ENCODE data around the gene CASP8AP2.
"Not testable (repeated sequence)": the region's sequence is repeated elsewhere in the genome, so short reads cannot be mapped to it uniquely, and the experiment has no call there.

CASP8AP2 gene

DNA sequence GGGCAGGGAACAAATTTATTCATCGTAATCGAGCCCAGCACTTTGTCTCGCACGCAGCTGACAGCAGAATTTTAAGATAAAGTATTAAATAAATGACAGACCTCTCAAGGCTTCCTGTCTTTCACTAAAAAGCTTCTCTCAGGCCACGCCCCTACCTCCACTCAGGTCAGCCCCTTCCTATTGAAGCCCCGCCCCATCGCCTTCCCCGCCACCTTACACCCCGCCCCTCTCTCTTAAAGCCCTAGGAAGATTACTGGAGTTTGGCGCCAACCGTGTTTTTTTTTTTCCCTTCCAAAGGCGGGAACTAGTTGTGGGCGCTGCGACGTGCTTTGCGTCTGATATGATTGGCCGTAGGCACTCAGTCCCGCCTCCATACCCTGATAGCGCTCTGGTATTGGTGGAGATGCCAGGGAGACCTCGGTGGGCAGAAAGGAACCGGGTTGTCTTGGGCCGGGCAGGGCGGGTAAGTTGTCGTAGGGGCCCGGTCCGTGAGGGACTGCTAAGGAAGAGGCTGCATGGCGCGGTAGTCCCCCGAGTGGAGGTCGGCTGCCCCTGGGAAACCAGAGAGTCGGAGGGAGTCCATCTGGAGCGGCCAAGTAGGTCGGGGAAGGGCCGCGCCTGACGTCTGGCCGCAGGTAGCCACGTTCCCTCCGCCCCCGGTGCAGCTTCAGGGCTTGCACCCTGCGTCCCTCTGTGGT is at the start of gene CASP8AP2:
Gene CASP8AP2, plus strand, starts transcription at position 409 of the 698 bp plus-strand sequence.
- DNase-seq: peak; percentile 97

DNA sequence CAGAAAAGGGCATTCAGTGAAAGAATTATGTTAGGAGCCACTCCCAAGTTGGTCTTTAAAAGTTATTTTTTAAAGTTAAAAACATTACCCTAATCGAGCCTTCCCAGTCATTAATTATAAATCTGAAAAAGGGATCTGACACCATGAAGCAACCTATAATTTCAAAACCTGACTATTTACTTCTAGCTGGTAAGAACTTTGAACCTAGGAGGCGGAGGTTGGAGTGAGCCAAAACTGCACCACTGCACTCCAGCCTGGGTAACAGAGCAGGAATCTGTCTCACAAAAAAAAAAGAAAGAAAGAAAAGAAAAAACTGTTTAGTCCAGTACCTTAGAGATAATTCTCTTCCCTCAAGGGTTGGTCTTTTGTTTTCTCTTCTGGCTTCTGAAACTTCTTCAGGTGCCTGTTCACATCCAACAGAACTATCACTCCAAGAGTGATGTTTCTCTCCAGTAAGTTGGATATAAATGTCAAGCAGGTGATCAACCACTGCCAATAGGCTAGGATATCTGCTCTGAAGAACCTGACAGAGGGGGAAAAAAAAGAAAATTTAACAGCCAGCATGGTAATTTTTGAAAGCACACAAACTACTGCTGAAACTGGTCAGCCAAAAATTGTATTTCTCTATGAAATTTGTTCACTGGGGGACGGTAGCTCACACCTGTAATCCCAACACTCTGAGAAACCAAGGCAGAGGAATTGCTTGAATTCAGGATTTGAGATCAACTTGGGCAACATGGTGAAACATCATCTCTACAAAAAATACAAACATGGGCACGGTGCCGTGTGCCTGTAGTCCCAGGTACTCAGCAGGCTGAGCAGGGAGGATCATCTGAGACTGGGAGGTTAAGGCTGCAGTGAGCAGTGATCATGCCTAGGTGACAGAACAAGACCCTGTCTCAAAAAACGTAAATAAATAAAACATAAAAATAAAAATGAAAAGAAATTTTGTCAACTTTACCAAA is 48.3 kb upstream of the CASP8AP2 start:
- DNase-seq: no peak

DNA sequence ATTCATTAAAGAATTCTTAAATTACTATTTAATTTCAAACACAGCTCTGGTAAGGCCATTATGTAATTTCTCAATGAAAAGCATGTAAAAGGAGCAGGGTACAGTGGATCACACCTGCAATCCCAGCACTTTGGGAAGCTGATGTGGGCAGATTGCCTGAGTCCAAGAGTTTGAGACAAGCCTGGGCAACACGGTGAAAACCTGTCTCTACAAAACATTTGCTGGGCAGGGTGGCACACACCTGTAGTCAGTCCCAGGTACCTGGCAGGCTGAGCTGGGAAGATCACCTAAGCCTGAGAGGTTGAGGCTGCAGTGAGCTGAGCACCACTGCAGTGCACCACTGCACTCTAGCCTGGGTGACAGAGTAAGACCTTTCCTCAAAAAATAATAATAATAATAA is 47.5 kb upstream of the CASP8AP2 start:
- no peak for DNase-seq

DNA sequence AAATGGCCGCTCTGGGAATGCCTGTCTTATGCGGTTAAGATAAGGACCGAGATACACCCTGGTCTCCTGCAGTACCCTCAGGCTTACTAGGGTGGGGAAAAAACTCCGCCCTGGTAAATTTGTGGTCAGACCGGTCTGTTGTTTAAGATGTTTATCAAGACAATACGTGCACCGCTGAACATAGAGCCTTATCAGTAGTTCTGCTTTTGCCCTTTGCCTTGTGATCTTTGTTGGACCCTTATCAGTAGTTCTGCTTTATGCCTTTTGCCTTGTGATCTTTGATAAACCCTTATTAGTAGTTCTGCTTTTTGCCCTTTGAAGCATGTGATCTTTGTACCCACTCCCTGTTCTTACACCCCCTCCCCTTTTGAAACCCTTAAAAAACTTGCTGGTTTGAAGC is 46.4 kb upstream of the CASP8AP2 start:
- not testable (repeated sequence) for DNase-seq

DNA sequence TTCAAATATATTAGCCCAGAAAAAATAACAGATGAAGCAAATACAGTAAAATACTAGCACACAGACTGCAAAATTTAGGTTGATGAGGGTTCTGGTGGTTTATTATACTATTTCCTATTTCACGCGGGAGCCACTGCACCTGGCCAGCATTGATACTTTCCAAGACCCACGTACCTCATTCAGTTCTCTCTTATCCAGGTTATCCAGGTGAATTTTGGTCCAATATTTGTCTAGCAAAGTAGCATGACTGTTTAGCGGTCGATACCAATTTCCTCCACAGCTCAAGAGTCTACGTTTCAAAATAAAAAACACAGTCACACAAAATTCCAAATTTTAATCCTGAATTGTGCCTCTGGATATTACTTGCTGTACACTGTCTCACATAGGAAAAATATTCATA is 44.8 kb upstream of the CASP8AP2 start:
- no peak for DNase-seq

DNA sequence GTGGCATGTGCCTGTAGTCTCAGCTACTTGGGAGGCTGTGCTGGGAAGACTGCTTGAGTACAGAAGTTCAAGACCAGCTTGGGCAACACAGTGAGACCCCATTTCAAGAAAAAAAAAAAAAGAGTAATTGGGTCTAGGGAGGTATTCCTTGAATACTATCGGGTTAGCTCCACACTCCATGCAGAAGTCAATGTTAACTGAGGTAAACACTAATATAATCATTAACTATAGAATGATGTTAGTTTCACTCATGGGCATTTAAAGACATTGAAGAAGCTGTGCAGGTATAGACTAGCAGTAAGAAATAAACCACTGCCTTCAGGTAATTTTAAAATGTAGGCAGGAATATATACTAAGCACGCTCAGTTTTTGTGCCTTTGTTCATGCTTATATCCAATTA is 42.7 kb upstream of the CASP8AP2 start:
- DNase-seq: no peak

DNA sequence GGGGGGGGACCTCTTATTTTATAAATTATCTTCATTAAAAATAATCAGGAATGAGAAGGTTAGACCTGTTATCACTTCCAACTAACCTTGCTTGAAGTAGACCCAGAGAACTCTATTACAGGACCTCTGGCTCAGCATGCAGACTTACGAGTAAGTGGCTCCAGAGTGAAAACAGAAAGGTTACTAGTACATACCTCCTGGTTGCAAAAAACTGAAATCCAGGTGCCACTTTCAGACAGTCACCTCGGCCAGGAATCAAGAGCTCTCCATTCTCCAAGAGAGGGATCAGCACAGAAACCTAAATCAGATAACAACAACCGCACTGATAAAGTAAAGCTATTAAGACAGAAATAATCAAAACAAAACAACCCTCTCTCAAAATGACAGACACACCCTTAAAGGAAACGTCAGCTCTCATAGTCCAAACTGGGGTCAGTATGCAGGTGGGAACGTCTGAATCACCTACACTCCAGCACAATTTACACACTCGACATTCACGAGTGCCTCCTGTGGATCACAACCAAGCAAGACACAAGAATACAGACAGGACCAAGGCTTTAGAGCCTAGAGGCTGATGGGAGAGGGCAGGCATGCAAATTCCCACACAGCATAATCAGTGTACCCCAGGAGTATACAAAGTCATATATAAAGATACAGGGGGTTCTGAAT is 41.9 kb upstream of the CASP8AP2 start:
- DNase-seq: no peak

DNA sequence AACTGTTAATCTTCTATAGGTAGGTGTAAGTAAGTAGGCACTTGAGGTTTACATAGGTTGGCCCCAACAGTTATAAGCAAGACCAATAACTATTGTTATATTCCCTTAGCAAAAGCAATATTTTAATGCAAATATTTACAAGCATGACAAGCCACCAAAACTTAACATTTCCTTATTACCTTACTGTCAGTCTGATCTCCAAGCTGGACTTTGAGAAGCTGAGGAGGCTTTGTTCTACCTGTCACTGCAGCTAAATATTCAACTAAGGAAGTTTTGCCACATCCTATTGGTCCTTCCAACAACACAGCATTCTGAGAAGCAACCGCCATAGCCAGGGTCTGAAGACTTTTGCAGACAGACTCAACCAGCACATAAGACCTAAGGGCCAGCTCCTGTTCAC is 39.7 kb upstream of the CASP8AP2 start:
- DNase-seq: no peak

DNA sequence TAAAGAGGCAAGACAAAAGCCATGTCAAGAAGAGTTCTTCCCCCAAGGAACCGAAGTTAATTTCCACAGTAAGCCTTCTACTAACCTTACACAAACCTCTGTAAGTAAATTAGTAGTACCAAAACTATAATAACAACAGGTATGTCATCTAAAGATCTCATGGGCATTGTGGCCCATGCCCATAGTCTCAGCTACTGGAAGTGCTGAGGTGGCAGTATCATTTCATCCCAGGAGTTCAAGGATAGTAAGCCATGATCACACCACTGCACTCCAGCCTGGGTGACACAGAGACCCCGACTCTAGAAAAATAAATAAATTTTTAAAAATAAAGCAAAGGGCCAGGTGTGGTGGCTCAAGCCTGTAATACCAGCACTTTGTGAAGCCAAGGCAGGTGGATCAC is 39.3 kb upstream of the CASP8AP2 start:
- DNase-seq: no peak

DNA sequence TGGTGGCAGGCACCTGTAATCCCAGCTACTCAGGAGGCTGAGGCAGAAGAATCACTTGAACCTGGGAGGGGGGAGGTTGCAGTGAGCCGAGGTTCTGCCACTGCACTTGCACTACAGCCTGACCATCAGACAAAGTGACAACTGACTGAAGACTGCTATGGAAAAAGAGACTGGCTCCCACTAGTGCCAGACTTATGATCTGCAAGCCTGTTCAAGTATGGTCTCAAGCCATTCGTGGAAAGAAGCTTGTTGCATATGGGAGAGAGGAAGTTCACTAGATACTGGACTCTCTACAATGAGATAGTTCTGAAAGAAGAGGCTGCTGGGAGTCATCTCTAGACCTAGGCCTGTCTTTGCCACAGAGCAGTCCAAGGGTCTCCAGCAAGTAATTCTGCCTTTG is 36.8 kb upstream of the CASP8AP2 start:
- peak in 1 of 2 donors; percentile 14 for DNase-seq

DNA sequence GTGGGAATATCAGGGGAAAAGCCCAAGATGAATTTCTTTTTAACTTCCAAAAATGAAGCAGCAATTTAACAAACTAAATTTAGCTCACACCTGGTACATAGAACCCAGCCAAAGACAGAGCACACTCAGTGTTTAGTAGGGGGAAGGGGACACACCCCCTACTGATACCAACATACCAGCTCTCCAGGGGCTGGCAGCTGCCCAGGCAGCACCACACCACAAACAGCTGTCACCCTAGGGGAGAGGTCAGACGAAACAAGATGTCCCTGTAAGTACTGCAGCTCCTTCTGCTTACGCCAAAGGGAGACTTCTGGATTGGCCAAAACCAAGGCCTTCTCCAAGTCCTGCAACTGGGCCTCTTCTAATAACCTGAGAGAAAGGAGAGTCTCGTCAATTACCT is 36.1 kb upstream of the CASP8AP2 start:
- DNase-seq: no peak

DNA sequence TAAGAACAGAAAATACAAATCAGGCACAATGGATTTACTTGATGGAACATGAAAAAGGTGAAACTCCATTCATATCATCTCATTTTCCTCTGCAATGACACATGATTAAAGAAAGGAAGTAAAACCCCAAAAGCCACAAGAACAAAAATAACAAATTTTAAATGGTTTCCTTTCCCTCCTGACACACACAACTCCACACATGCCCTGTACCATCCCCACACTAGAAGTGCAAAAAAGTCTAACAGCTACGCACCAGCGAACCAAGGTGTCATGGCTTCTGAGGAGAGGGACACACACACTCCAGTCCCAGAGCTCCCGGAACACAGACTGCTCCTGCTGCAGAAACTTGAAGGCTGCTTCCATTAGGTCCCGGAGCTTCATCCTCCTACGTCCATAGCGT is 35.4 kb upstream of the CASP8AP2 start:
- peak in 1 of 2 donors; percentile 25 for DNase-seq

DNA sequence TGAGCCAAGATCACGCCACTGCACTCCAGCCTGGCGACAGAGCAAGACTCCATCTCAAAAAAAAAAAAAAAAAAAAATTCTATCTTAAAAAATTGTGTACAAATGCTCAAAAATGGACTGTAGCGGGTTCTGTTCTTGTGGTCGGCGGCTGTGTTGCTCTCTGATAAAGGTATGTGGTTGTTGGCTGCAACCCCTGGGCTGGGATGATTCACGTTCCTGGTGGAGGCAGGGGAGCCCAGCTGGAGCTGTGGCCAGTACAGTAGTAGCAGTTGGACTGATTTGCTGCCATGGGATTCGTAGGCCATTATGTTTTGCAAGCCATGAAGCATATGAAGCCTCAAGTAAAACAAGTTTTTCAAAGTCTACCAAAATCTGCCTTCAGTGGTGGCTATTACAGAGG is 32.4 kb upstream of the CASP8AP2 start:
- no peak for DNase-seq

DNA sequence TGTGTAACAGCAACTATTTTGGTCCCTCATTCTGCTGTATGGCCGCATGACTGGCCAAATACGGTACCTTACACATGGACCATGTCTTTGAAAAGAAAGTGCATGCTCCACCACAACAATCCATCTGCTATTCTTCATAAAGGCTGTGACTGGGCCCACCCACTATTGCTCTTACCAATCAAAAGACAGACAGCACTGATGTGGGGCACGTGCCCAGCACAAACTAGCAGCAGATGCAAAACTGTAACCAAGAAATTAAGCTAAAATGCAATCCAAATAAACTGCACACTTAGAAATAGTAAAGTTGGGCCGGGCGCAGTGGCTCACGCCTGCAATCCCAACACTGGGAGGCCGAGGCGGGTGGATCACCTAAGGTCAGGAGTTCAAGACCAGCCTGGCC is 30.6 kb upstream of the CASP8AP2 start:
- no peak for DNase-seq

DNA sequence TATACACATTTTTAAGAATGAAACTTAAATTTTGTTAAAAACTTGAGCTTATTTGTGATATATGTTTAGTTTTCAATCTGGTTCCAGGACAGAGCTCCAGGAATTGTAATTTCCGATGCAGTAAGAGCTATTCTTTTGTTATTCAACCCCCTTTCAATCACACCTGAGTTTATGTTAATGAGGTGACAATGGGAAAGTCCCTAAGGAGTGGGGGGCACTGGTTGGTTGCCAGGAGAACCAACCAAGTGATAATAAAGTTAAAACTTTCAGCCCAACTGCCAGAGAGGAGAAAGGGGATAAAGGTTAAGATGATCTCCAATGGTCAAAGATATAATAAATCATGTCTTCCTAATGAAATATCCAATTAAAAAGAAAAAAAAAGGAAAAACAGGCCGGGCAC is 29.9 kb upstream of the CASP8AP2 start:
- no peak for DNase-seq

DNA sequence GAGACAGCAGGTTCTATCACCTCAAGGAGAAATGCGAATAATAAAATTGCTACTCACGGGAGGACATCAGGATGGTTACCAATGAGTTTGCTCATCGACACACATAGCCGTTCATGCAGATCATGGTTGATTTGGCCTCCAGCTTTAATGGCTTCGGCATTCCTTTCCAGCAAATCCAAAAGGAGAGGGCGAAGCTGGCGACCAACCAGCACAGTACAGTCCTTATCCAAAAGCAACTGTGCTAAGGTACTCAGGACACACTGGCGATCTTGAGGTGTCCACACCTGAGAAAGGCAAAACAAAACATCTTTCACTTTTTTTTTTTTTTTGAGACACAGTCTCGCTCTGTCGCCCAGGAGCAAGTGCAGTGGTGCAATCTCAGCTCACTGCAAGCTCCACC is 26.4 kb upstream of the CASP8AP2 start:
- DNase-seq: no peak

DNA sequence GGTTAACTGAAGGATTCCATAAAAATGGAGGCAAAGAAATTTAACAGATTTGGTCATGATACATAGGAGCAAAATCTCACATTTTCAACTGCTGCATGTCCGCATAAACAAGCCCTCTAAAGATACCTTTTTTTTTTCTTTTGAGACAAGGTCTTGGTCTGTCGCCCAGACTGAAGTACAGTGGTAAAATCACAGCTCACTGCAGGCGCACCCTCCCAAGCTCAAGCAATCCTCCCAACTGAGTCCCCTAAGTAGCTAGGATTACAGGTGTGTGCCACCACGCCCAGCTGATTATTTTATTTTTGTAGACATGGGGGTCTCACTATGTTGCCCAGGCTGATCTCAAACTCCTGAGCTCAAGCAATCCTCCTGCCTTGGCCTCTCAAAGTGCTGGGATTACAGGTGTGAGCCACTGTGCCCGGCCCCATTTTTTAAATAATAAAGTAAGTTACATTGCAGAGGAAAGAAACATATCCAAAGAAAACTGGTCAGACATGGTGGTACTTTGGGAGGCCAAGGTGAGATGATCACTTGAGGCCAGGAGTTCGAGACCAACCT is 23.8 kb upstream of the CASP8AP2 start:
- no peak for DNase-seq

DNA sequence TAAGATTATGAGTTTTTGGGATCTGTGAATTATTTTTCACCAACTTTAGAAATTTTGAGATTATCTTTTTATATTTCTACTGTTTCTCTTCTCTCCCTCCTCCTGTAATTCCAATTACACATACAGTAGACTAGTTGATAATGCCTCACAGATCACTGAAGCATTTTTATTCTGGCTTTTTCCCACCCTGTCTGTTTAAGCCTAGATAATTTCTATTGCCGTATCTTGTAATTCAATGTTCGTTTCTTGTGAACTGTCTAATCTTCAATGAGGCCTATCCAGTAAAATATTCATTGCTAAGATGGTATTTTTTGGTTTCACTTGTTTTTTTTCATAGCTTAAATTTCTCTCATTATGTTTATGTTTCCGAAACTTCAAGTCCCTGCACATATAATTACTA is 22.1 kb upstream of the CASP8AP2 start:
- no peak for DNase-seq

DNA sequence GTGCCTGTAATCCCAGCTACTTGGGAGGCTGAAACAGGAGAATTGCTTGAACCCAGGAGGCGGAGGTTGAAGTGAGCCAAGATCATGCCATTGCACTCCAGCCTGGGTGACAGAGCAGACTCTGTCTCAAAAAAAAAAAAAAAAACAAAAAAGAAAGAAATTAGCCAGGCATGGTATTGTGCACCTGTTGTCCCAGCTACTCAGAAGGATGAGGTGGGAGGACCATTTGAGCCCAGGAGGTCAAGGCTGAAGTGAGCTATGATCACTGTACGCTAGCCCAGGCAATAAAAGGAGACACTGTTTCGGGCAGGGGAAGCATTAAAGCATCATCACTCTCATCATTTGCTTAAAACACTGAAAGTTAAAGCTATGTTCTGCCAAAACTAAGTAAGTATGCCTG is 16.3 kb upstream of the CASP8AP2 start:
- not testable (repeated sequence) for DNase-seq

DNA sequence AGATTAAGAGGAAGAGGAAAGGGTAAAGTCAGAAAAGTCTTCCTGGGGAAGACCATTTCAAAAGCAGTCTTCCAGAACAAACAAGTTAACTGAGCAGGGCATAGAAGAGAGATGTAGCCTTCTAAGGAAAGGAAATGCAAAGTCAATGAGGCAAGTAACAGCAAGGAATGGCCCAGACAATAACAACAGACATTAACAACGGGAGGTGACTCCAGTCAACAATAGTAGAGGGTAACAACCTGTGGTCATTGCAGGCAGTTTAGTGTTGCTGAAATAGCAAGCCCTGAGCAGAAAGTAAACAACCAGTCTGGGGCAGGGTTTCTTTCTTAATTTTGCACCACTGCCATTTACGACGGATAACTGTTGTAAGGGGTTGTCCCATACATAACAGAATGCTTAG is 12.2 kb upstream of the CASP8AP2 start:
- DNase-seq: no peak

DNA sequence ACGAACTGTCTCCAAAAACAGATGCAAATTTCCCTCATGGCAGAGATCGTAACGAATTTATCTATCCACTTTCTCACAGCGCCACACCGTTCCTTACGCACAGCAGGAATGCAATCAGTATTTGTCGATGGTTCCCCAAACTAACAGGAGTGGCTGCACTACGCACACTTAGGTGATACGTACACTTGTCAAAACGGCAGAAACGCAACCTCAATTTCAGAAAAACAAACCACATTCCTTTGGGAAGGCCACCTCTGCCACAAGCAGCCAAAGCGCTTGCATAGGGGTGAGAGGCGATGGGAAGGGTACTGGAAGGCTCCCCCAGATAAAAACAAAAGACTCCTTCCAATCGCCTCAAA is 10.7 kb upstream of the CASP8AP2 start:
- peak in 1 of 2 donors; percentile 25 for DNase-seq

DNA sequence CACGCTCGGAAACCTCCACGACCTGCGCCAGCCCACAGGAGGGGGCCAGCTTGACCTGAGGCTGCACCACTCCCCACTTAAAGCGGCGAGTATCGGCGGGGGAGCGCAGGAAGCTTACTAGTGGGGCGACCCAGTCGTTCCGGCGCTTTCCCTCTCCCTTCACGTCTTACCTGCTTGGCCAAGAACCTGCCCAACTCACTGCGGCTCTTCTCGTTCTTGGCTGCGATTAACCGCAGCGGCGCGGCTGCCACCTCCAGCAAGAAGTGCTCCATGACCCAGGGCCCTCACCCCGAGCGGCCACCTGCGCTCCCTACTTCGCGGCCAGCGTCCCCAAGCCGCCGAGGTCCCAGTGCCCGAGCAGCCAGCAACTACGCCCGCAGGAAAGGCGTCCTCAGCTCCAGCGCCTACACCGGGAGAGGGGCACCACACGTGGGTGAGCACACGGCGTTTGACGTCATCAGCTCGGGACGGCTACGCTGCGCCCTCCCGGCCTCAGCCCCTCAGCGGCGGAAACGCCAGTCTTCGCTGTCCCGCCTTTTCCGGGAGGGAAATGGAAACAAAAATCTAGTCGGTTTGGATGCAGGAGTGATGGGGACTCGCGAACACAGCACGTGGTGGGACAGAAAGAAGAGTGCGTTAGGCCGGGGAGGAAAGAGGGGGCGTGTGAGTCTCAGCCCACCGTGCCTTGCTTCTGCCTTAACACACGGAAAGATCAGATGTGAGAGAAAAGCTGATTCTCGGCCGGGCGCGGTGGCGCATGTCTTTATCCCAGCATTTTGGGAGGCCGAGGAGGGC is 10.1 kb upstream of the CASP8AP2 start, which contains the start of gene MDN1:
Gene MDN1, minus strand, starts transcription at position 459 of the 795 bp plus-strand sequence. Its CDS starts 187 bp downstream, at position 272.
- peak; percentile 87 to 89 for DNase-seq

Measured in CD4-positive, alpha-beta T cell treated with Interleukin-4 for 1 hour (primary cell).